Adrenal gland (tissue), 12 donors: Measurements from ENCODE around the gene NPR3. TPM values are rescaled to one million over a fixed set of nuclear protein-coding genes. Genes with fewer than 3 reads are reported as not detected.

Experiments
- DNase-seq, 7 donors: peaks; one replicate each; pipeline ENCODE4 v3.0.0-alpha.2; 2019 to 2020
- H3K27ac ChIP-seq, 5 donors: fragments of 200-600 bp; sonication (generic) in 4 of 5; 1 replicate in 3 of 5; 2 replicates in 2 of 5; pipeline versions ENCODE4 v1.5.1 to v1.8.0; 2016 to 2020; ENCODE audit warnings: mild to moderate bottlenecking in 1 of 5
- H3K27me3 ChIP-seq: fragments of 200-600 bp; 2 replicates; pipeline ENCODE4 v1.8.0; 2021
- H3K36me3 ChIP-seq, 2 donors: fragments of 200-600 bp; replicated peaks in 1 of 2; 1 replicate in 1 of 2; 2 replicates in 1 of 2; pipeline versions ENCODE4 v1.5.1 to v1.8.0; 2018 to 2022
- H3K4me1 ChIP-seq, 2 donors: fragments of 200-600 bp; replicated peaks in 1 of 2; 1 replicate in 1 of 2; 2 replicates in 1 of 2; pipeline versions ENCODE4 v1.5.1 to v1.8.0; 2018 to 2021
- H3K4me3 ChIP-seq, 4 donors: fragments of 200-600 bp; sonication (generic) in 3 of 4; one replicate each; pipeline ENCODE4 v1.5.1; 2016 to 2018
- H3K9me3 ChIP-seq, 3 donors: fragments of 200-600 bp; sonication (generic) in 1 of 3; replicated peaks in 1 of 3; 1 replicate in 2 of 3; 2 replicates in 1 of 3; pipeline versions ENCODE4 v1.5.1 to v1.8.0; 2016 to 2021
- POLR2A ChIP-seq, 2 donors: fragments of 450-650 bp; IDR thresholded peaks; one replicate each; pipeline ENCODE4 v1.6.1; 2017; ENCODE audit warnings: antibody characterized with exemption in 2 of 2, mild to moderate bottlenecking in 2 of 2, moderate library complexity in 1 of 2
- WGBS, 4 donors: extraction: QIAGEN DNeasy Blood & Tissue Kit in 2 of 4; methylation state at CpG; one replicate each; pipeline versions ENCODE4 v1.1.5 to v1.1.7; 2013 to 2017; 5-methylcytosine and 5-hydroxymethylcytosine counted together
- intact Hi-C, 2 donors: fragments of 100-400 bp; cut with DNase I; formaldehyde crosslinking; loops; one replicate each; pipeline versions ENCODE4 v1.14.1 to v1.15.0; 2022 to 2023
- polyA plus RNA-seq, 3 donors: library from polyadenylated mRNA; stranded (reverse); fragments of 200-250 nt in 2 of 3; fragments of 350-450 nt in 1 of 3; fragmentation: Illumina TruSeq in 1 of 3; extraction: RNeasy Lipid Tissue Mini Kit (QIAGEN cat#74804) in 1 of 3; gene quantifications; one replicate each; pipeline ENCODE4 v1.2.3, GENCODE V29; 2013 to 2014
- total RNA-seq, 9 donors: library from RNA; depleted of rRNA in 4 of 9; stranded (reverse); fragments of >200 nt in 4 of 9; fragments of 120-200 nt in 1 of 9; fragmentation: NEBNext Ultra II Directional in 1 of 9; extraction: Animal tissue kit (Norgen Biotek cat#: 25700) in 1 of 9; gene quantifications; one replicate each; pipeline versions ENCODE4 v1.1.0 to v1.2.4, GENCODE V29; 2013 to 2023
- TF ChIP-seq, protein P1 (sequence below), 6 experiments: fragments of 450-650 bp in 4 of 6; fragments of 200-600 bp in 2 of 6; sonication (generic) in 1 of 6; IDR thresholded peaks; 1 replicate in 5 of 6; 2 replicates in 1 of 6; pipeline versions ENCODE4 v1.5.1 to v1.8.0; 2016 to 2021; ENCODE audit warnings: antibody characterized with exemption in 6 of 6, mild to moderate bottlenecking in 2 of 6, moderate library complexity in 1 of 6
- donor health status: healthy with polysubstance abuse.
- donor health status: Bipolar disorder and iron deficiency.
- donor health status: DM: yes; HTN: yes; CAD: no.
- donor health status: DM: no; HTN: no; CAD: no.
- donor health status: DM: no; HTN: no; CAD: no.
- donor health status: DM: yes; HTN: yes; CAD: no.

Gene NPR3
- total and polyA plus RNA-seq, 12 donors = 1.8 to 156 (median 9.3) TPM

GRCh38 chr5:32839106-32839505, 128.0 kb downstream of the NPR3 start:
- DNase-seq = no peak
- H3K27ac ChIP-seq = no peak overlapping the region
- no peaks in the 10 kb centered on the region for H3K9me3 ChIP-seq
- no peaks in the 10 kb centered on the region for H3K27me3 ChIP-seq
- H3K36me3 ChIP-seq = no peaks in the 10 kb centered on the region
- intact Hi-C loops = no loop called here
- TF ChIP-seq, protein P1, sequence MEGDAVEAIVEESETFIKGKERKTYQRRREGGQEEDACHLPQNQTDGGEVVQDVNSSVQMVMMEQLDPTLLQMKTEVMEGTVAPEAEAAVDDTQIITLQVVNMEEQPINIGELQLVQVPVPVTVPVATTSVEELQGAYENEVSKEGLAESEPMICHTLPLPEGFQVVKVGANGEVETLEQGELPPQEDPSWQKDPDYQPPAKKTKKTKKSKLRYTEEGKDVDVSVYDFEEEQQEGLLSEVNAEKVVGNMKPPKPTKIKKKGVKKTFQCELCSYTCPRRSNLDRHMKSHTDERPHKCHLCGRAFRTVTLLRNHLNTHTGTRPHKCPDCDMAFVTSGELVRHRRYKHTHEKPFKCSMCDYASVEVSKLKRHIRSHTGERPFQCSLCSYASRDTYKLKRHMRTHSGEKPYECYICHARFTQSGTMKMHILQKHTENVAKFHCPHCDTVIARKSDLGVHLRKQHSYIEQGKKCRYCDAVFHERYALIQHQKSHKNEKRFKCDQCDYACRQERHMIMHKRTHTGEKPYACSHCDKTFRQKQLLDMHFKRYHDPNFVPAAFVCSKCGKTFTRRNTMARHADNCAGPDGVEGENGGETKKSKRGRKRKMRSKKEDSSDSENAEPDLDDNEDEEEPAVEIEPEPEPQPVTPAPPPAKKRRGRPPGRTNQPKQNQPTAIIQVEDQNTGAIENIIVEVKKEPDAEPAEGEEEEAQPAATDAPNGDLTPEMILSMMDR (IDR thresholded peaks at IDR 0.05) = no peak
- TF ChIP-seq POLR2A (IDR thresholded peaks at IDR 0.05) = no peak
- WGBS, 4 donors = 56 to 84% (median 60%) methylated on average over 2 of the region's 2 CpGs
- no peaks in the 10 kb centered on the region for H3K4me1 ChIP-seq
- no peak overlapping the region for H3K4me3 ChIP-seq

- WGBS, 4 donors = 82 to 89% (median 84%) methylated on average over 3 of the region's 3 CpGs
- no peak overlapping the region for H3K4me3 ChIP-seq
- DNase-seq = peak in 1 of 7 donors; percentile 8
- H3K4me1 ChIP-seq = no peaks in the 10 kb centered on the region
- no peak for TF ChIP-seq POLR2A (IDR thresholded peaks at IDR 0.05)
- TF ChIP-seq, protein P1 (IDR thresholded peaks at IDR 0.05) = no peak
- no peaks in the 10 kb centered on the region for H3K27me3 ChIP-seq
- H3K27ac ChIP-seq = no peak overlapping the region
- no peaks in the 10 kb centered on the region for H3K36me3 ChIP-seq
- intact Hi-C loops = loop anchor here (10.0 kb wide), 2 partner anchors 126 to 136 kb away; partner anchors contain the start of gene NPR3 (in 1 of the 2)
- no peaks in the 10 kb centered on the region for H3K9me3 ChIP-seq
Measured at GRCh38 chr5:32840606-32841005, 129.5 kb downstream of the NPR3 start.

Other genes with a start within 250 kb of the NPR3 start
- 100 to 1,000 TPM in 7 of 9 donors, 10 to 100 TPM in 2; 48.1 to 439 (median 172) TPM for gene SUB1, start 125.8 kb upstream of the NPR3 start, total RNA-seq
- 100 to 1,000 TPM; 126 to 428 (median 126) TPM for gene SUB1, start 125.8 kb upstream of the NPR3 start, polyA plus RNA-seq